Progenitor cell of endocrine pancreas (in vitro differentiated cells): ENCODE measurements around the gene TMEM205. TPM values are rescaled to one million over a fixed set of nuclear protein-coding genes. Genes with fewer than 3 reads are reported as not detected.
"Not testable (repeated sequence)": the region's sequence is repeated elsewhere in the genome, so short reads cannot be mapped to it uniquely, and the experiment has no call there.

Experiments used
- DNase-seq: peaks from one replicate; pipeline ENCODE4 v3.0.0; 2021; ENCODE audit warnings: low spot score; ENCODE audit not compliant: unreplicated experiment
- H3K27ac Mint-ChIP-seq: 2 replicates; pipeline ENCODE4 v1.8.0; 2021; ENCODE audit warnings: mild to moderate bottlenecking, moderate library complexity, mixed read lengths
- H3K27me3 Mint-ChIP-seq: 2 replicates; pipeline ENCODE4 v1.8.0; 2021; ENCODE audit warnings: mixed read lengths
- H3K36me3 Mint-ChIP-seq: 2 replicates; pipeline ENCODE4 v1.8.0; 2022; ENCODE audit warnings: mixed read lengths; ENCODE audit not compliant: insufficient read depth
- H3K4me1 Mint-ChIP-seq: 2 replicates; pipeline ENCODE4 v1.8.0; 2021; ENCODE audit warnings: low read depth, mixed read lengths
- H3K4me3 Mint-ChIP-seq: 2 replicates; pipeline ENCODE4 v1.8.0; 2021; ENCODE audit warnings: low read depth, mild to moderate bottlenecking, moderate library complexity, mixed read lengths
- H3K9me3 Mint-ChIP-seq: 2 replicates; pipeline ENCODE4 v1.8.0; 2021; ENCODE audit warnings: low read depth, mixed read lengths
- total RNA-seq: library from RNA; stranded (reverse); gene quantifications from 2 replicates; pipeline ENCODE4 v1.2.1, GENCODE V29; 2021
- TF ChIP-seq, protein P1 (sequence below): fragments of 200-600 bp; sonication (generic); IDR thresholded peaks from one replicate; pipeline ENCODE4 v1.5.0; 2021; ENCODE audit warnings: antibody characterized with exemption, mild to moderate bottlenecking; ENCODE audit not compliant: unreplicated experiment

The TMEM205 gene
- total RNA-seq, 1 donor from 2014 or later: 51.1 TPM

DNA sequence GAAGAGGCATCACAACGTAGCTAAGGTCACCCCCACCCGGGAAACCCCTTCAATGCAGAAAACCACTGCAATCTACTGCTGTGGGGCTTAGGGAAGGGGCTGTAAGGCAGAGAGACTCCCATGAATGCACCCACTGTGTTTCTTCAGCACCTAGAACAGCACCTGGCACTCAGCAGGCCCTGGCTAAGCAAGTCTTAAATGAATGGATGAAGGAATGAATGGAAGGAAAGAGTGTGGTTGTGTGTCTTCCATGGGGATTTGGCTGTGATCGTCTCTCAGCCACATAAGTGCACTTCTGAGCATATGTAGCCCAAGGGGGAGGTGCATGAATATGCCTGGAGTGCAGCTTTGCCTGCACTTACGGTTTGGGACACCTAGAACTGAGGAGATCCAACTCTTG, 3.1 kb upstream of the TMEM205 start:
- H3K4me3 Mint-ChIP-seq: no peak overlapping the region
- H3K4me1 Mint-ChIP-seq: peaks cover 13% of the 10 kb centered on the region
- H3K9me3 Mint-ChIP-seq: peaks cover 3% of the 10 kb centered on the region
- no peak overlapping the region for H3K27ac Mint-ChIP-seq
- TF ChIP-seq, protein P1, sequence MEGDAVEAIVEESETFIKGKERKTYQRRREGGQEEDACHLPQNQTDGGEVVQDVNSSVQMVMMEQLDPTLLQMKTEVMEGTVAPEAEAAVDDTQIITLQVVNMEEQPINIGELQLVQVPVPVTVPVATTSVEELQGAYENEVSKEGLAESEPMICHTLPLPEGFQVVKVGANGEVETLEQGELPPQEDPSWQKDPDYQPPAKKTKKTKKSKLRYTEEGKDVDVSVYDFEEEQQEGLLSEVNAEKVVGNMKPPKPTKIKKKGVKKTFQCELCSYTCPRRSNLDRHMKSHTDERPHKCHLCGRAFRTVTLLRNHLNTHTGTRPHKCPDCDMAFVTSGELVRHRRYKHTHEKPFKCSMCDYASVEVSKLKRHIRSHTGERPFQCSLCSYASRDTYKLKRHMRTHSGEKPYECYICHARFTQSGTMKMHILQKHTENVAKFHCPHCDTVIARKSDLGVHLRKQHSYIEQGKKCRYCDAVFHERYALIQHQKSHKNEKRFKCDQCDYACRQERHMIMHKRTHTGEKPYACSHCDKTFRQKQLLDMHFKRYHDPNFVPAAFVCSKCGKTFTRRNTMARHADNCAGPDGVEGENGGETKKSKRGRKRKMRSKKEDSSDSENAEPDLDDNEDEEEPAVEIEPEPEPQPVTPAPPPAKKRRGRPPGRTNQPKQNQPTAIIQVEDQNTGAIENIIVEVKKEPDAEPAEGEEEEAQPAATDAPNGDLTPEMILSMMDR: no peak
- H3K36me3 Mint-ChIP-seq: no peaks in the 10 kb centered on the region
- DNase-seq: no peak
- no peaks in the 10 kb centered on the region for H3K27me3 Mint-ChIP-seq

DNA sequence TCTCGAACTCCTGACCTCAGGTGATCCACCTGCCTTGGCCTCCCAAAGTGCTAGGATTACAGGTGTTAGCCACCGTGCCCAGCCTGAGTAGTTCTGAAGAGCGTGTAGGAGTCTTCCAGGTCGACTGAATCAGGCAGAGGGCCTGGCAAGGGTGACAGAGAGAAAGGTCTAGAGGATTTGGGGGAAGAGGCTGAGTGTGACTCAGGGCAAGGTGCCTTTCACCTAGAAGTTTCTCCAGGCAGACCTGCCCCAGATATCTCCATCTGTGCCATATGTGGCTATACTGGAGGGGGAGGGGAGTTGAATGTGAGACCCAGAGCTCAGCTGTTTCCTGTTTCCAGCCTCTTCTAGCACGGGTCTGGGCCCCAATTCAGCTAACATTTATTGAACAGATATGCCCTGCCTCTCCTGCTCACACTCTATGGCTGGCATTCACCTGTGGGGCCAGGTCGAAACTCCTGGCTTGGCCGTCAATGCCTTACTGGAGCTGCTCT, 1.5 kb upstream of the TMEM205 start:
- no peaks in the 10 kb centered on the region for H3K27me3 Mint-ChIP-seq
- H3K36me3 Mint-ChIP-seq: no peaks in the 10 kb centered on the region
- peak overlapping the region; percentile 95 for H3K4me3 Mint-ChIP-seq
- H3K27ac Mint-ChIP-seq: peak overlapping the region; percentile 97
- TF ChIP-seq, protein P1: no peak
- DNase-seq: no peak
- H3K9me3 Mint-ChIP-seq: peaks cover 3% of the 10 kb centered on the region
- peaks cover 13% of the 10 kb centered on the region for H3K4me1 Mint-ChIP-seq

DNA sequence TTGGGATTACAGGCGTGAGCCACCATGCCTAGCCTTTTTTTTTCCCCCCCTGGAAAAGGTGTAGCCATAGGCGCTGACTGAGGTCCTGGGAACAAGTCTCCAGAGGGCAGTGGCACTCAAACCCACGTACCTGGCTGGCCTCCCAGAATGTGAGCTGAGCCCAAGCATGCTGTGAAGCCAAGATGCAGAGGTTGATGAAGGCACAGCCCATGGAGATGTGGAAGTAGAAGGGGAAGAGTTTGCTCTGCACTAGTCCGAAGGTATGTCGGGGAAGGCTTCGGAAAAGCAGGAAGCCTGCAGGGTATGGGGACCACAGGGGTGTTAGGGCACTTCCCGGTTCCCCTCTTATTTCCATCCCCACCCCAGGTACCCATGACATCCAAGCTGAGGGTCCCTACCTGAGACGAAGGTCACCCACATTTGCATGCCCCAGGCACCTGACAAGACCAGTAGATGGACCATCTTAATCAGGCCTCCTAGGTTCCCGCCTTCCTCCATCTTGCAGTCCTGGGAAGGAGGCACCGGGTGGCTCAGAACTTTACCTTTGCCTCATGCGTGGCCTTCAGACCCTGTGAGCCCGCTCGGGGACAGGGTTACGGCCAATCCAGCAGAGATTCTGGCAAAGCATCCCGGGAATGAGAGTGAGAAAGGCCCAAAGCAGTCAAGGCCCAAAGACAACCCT, 805 bp downstream of the TMEM205 start:
- peaks cover 13% of the 10 kb centered on the region for H3K4me1 Mint-ChIP-seq
- no peak for DNase-seq
- H3K36me3 Mint-ChIP-seq: no peaks in the 10 kb centered on the region
- TF ChIP-seq, protein P1: no peak
- peak overlapping the region; percentile 97 for H3K27ac Mint-ChIP-seq
- H3K27me3 Mint-ChIP-seq: no peaks in the 10 kb centered on the region
- H3K9me3 Mint-ChIP-seq: peaks cover 3% of the 10 kb centered on the region
- peak overlapping the region; percentile 95 for H3K4me3 Mint-ChIP-seq

DNA sequence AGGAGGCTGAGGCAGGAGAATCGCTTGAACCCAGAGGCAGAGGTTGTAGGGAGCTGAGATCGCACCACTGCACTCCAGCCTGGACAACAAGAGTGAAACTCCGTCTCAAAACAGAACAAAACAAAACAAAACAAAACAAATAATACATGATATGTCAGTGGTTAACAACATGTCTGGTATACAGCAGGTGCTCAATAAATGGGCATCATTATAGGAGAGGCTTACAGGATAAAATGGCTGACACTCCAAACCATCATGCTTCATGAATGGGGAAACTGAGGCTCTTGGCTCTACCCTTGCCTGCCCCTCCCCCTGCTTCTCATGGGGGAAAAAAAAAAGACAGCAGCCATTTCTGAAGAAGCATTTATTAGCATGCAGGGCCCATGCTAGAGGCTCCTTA, 3.6 kb downstream of the TMEM205 start:
- no peak for DNase-seq
- Mint-ChIP-seq H3K4me1 (peaks cover 22% of the 10 kb centered on the region), H3K36me3 (no peaks in the 10 kb centered on the region), H3K27me3 (no peaks in the 10 kb centered on the region), H3K9me3 (no peaks in the 10 kb centered on the region), H3K4me3 (no peak overlapping the region), H3K27ac (no peak overlapping the region)
- TF ChIP-seq, protein P1: no peak

DNA sequence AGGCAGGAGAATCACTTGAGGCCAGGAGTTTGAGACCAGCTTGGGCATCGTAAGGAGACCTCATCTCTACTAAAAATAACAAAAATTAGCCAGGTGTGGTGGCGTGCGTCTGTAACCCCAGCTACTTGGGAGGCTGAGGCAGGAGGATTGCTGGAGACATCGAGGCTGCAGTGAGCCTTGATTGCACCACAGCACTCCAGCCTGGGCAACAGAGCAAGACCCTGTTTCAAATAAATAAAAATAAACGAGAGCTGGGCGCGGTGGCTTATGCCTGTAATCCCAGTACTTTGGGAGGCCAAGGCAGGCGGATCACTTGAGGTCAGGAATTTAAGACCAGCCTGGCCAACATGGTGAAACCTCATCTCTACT, 6.0 kb downstream of the TMEM205 start:
- peaks cover 11% of the 10 kb centered on the region for H3K4me1 Mint-ChIP-seq
- DNase-seq, H3K27me3 Mint-ChIP-seq, H3K9me3 Mint-ChIP-seq, H3K36me3 Mint-ChIP-seq: not testable (repeated sequence)
- peak overlapping the region; percentile 52 for H3K27ac Mint-ChIP-seq
- H3K4me3 Mint-ChIP-seq: peak overlapping the region; percentile 81
